H1 (cell line): ENCODE results near the gene NOD2. TPM values are rescaled to one million over a fixed set of nuclear protein-coding genes. Genes with fewer than 3 reads are reported as not detected.

Experiments used
- CTCF ChIA-PET: fragments of 300-600 bp; sonication (Branson Sonifier 250); formaldehyde crosslinking; loops from one replicate; lab custom pipeline; 2021; ENCODE audit not compliant: partially characterized antibody; lab: Charles Lee
- POLR2A ChIA-PET: fragments of 300-600 bp; sonication (Branson Sonifier 250); formaldehyde crosslinking; loops from one replicate; lab custom pipeline; 2021; ENCODE audit warnings: inconsistent platforms; ENCODE audit not compliant: partially characterized antibody; lab: Charles Lee
- DNase-seq, 2 experiments: peaks; one replicate each; pipeline versions ENCODE4 v3.0.0 to v3.0.0-alpha.2; 2010 to 2022; ENCODE audit warnings: low spot score in 2 of 2, low read depth in 1 of 2, mixed read lengths in 1 of 2
- FAIRE-seq: peaks from 2 replicates; lab custom pipeline; 2011; peaks lifted over from hg19 to GRCh38; lab: Jason Lieb, UNC
- H2AFZ ChIP-seq: 2 replicates; pipeline ENCODE4 v1.8.1; 2012; ENCODE audit warnings: low read length, inconsistent platforms
- H2AK5ac ChIP-seq: 2 replicates; pipeline ENCODE4 v1.6.1; 2013; ENCODE audit warnings: low read depth, low read length
- H2BK120ac ChIP-seq: replicated peaks from 2 replicates; pipeline ENCODE3; 2013; ENCODE audit warnings: low read depth, low read length, inconsistent platforms
- H2BK12ac ChIP-seq: 2 replicates; pipeline ENCODE4 v1.6.1; 2013; ENCODE audit warnings: low read depth, low read length
- H2BK15ac ChIP-seq: 2 replicates; pipeline ENCODE4 v1.6.1; 2013; ENCODE audit warnings: low read length
- H2BK20ac ChIP-seq: 2 replicates; pipeline ENCODE4 v1.6.1; 2013; ENCODE audit warnings: low read length
- H2BK5ac ChIP-seq: 2 replicates; pipeline ENCODE4 v1.6.1; 2013; ENCODE audit warnings: low read depth, low read length
- H3K14ac ChIP-seq: 2 replicates; pipeline ENCODE4 v1.6.1; 2013; ENCODE audit warnings: inconsistent platforms; ENCODE audit not compliant: insufficient read length
- H3K18ac ChIP-seq: 2 replicates; pipeline ENCODE4 v1.6.1; 2013; ENCODE audit warnings: low read length; ENCODE audit errors: extremely low read depth
- H3K23ac ChIP-seq: 2 replicates; pipeline ENCODE4 v1.6.1; 2013; ENCODE audit warnings: inconsistent platforms; ENCODE audit not compliant: insufficient read length
- H3K23me2 ChIP-seq: 2 replicates; pipeline ENCODE4 v1.6.1; 2013; ENCODE audit warnings: low read depth, low read length
- H3K27ac ChIP-seq: 2 replicates; pipeline ENCODE4 v1.6.1; 2011; ENCODE audit warnings: low read depth, low read length, inconsistent platforms
- H3K27me3 ChIP-seq, 4 experiments: replicated peaks in 1 of 4; 1 replicate in 1 of 4; 2 replicates in 3 of 4; pipeline versions ENCODE4 v1.6.1 to v1.8.1; 2011 to 2013; ENCODE audit warnings: low read length in 3 of 4, mild to moderate bottlenecking in 3 of 4, inconsistent platforms in 2 of 4, mixed read lengths in 2 of 4, moderate library complexity in 1 of 4; ENCODE audit not compliant: control insufficient read depth in 3 of 4, insufficient read depth in 3 of 4; ENCODE audit errors: extremely low read depth in 1 of 4
- H3K36me3 ChIP-seq, 4 experiments: 2 replicates each; pipeline versions ENCODE4 v1.6.1 to v1.8.1; 2011 to 2013; ENCODE audit warnings: mild to moderate bottlenecking in 4 of 4, low read length in 3 of 4, moderate library complexity in 2 of 4, control low read depth in 1 of 4, inconsistent platforms in 1 of 4; ENCODE audit not compliant: insufficient read depth in 4 of 4, control insufficient read depth in 2 of 4
- H3K4ac ChIP-seq: replicated peaks from 2 replicates; pipeline ENCODE3; 2013; ENCODE audit warnings: low read length, low read depth, mixed read lengths, inconsistent platforms; ENCODE audit not compliant: insufficient read length
- H3K4me1 ChIP-seq, 4 experiments: replicated peaks in 1 of 4; 1 replicate in 1 of 4; 2 replicates in 3 of 4; pipeline versions ENCODE4 v1.6.1 to v1.8.1; 2011 to 2013; ENCODE audit warnings: low read length in 3 of 4, inconsistent platforms in 2 of 4, mixed read lengths in 1 of 4; ENCODE audit not compliant: insufficient read depth in 4 of 4, control insufficient read depth in 3 of 4
- H3K4me2 ChIP-seq, 2 experiments: 2 replicates each; pipeline versions ENCODE4 v1.6.1 to v1.8.1; 2011 to 2013; ENCODE audit warnings: low read depth in 2 of 2, low read length in 2 of 2, control low read depth in 1 of 2, inconsistent platforms in 1 of 2, mild to moderate bottlenecking in 1 of 2; ENCODE audit not compliant: insufficient read depth in 1 of 2
- H3K4me3 ChIP-seq, 4 experiments: fragments of 200-600, 300-600 bp in 1 of 4; sonication (generic), shearing (Covaris generic), sonication (Bioruptor Twin) in 1 of 4; 2 replicates each; pipeline versions ENCODE4 v1.5.1 to v1.8.1; 2011 to 2016; ENCODE audit warnings: low read length in 4 of 4, low read depth in 3 of 4, control low read depth in 2 of 4, inconsistent platforms in 2 of 4, mild to moderate bottlenecking in 2 of 4, mixed read lengths in 1 of 4, moderate library complexity in 1 of 4; ENCODE audit not compliant: insufficient read depth in 2 of 4; ENCODE audit errors: extremely low read depth in 1 of 4
- H3K56ac ChIP-seq: replicated peaks from 2 replicates; pipeline ENCODE3; 2013; ENCODE audit warnings: low read depth, mild to moderate bottlenecking, mixed read lengths, low read length, inconsistent platforms; ENCODE audit not compliant: insufficient read length
- H3K79me1 ChIP-seq: 2 replicates; pipeline ENCODE4 v1.6.1; 2013; ENCODE audit warnings: low read depth, low read length, control low read depth
- H3K79me2 ChIP-seq, 2 experiments: 2 replicates each; pipeline versions ENCODE4 v1.6.1 to v1.8.1; 2012 to 2013; ENCODE audit warnings: low read length in 2 of 2, mild to moderate bottlenecking in 2 of 2, inconsistent platforms in 1 of 2; ENCODE audit not compliant: insufficient read depth in 2 of 2, control insufficient read depth in 1 of 2
- H3K9ac ChIP-seq, 4 experiments: replicated peaks in 1 of 4; 1 replicate in 1 of 4; 2 replicates in 3 of 4; pipeline versions ENCODE4 v1.6.1 to v1.8.1; 2011 to 2013; ENCODE audit warnings: low read depth in 3 of 4, low read length in 3 of 4, control low read depth in 2 of 4, mild to moderate bottlenecking in 2 of 4, moderate library complexity in 2 of 4, inconsistent platforms in 1 of 4; ENCODE audit errors: extremely low read depth in 1 of 4
- H3K9me3 ChIP-seq, 2 experiments: 2 replicates each; pipeline versions ENCODE4 v1.6.1 to v1.8.1; 2012 to 2013; ENCODE audit warnings: mild to moderate bottlenecking in 2 of 2, moderate library complexity in 2 of 2, control low read depth in 1 of 2, inconsistent platforms in 1 of 2, low read depth in 1 of 2, low read length in 1 of 2, mixed read lengths in 1 of 2; ENCODE audit not compliant: insufficient read depth in 2 of 2
- H4K20me1 ChIP-seq, 2 experiments: replicated peaks in 1 of 2; 2 replicates each; pipeline versions ENCODE3 to v1.8.1; 2011 to 2013; ENCODE audit warnings: inconsistent platforms in 2 of 2, low read length in 2 of 2, mild to moderate bottlenecking in 1 of 2; ENCODE audit not compliant: insufficient read depth in 2 of 2, control insufficient read depth in 1 of 2
- H4K5ac ChIP-seq: 2 replicates; pipeline ENCODE4 v1.6.1; 2013; ENCODE audit warnings: low read length, low read depth, mixed read lengths, inconsistent platforms; ENCODE audit not compliant: insufficient read length
- H4K8ac ChIP-seq: 2 replicates; pipeline ENCODE4 v1.8.0; 2013; ENCODE audit warnings: mild to moderate bottlenecking, moderate library complexity, low read length, inconsistent platforms; ENCODE audit not compliant: insufficient read depth; ENCODE audit errors: extremely low read depth
- H4K91ac ChIP-seq: replicated peaks from 2 replicates; pipeline ENCODE3; 2013; ENCODE audit warnings: low read length, mixed read lengths, inconsistent platforms; ENCODE audit not compliant: insufficient read length
- BACH1 ChIP-seq: IDR thresholded peaks from 2 replicates; pipeline ENCODE4 v1.6.1; 2012; ENCODE audit warnings: low read length, improper control_type of control experiment
- BCL11A ChIP-seq, 2 experiments: IDR thresholded peaks; one replicate each; pipeline ENCODE4 v1.6.1; 2011; ENCODE audit warnings: low read depth in 2 of 2, low read length in 2 of 2, mild to moderate bottlenecking in 2 of 2
- CREB1 ChIP-seq: IDR thresholded peaks from 2 replicates; pipeline ENCODE4 v1.6.1; 2012; ENCODE audit warnings: inconsistent platforms
- EP300 ChIP-seq, 2 experiments: IDR thresholded peaks; 1 replicate in 1 of 2; 2 replicates in 1 of 2; pipeline ENCODE4 v1.6.1; 2011 to 2012; ENCODE audit warnings: low read depth in 2 of 2, low read length in 2 of 2, mild to moderate bottlenecking in 2 of 2, borderline replicate concordance in 1 of 2, inconsistent platforms in 1 of 2, moderate library complexity in 1 of 2
- GTF2F1 ChIP-seq: IDR thresholded peaks from 2 replicates; pipeline ENCODE4 v1.6.1; 2012; ENCODE audit warnings: low read depth, low read length, improper control_type of control experiment, borderline replicate concordance
- HDAC6 ChIP-seq: IDR thresholded peaks from one replicate; pipeline ENCODE4 v1.7.1; 2012; ENCODE audit warnings: low read depth, mild to moderate bottlenecking, inconsistent platforms, low read length, moderate library complexity
- JUN ChIP-seq: IDR thresholded peaks from 2 replicates; pipeline ENCODE4 v1.6.1; 2011; ENCODE audit warnings: low read depth, mild to moderate bottlenecking, improper control_type of control experiment, low read length
- KDM5A ChIP-seq: fragments of 200-600 bp; IDR thresholded peaks from 2 replicates; pipeline ENCODE4 v1.7.1; 2012; ENCODE audit warnings: mild to moderate bottlenecking, low read length, inconsistent platforms, mixed read lengths
- MAFK ChIP-seq: IDR thresholded peaks from 2 replicates; pipeline ENCODE4 v1.6.1; 2012; ENCODE audit warnings: low read depth, mild to moderate bottlenecking, improper control_type of control experiment, low read length
- PHF8 ChIP-seq: fragments of 200-600 bp; sonication (generic); conservative IDR thresholded peaks from 2 replicates; pipeline ENCODE4 v1.7.1; 2012; ENCODE audit warnings: low read depth, mild to moderate bottlenecking, inconsistent platforms, low read length, moderate library complexity
- RFX5 ChIP-seq: IDR thresholded peaks from 2 replicates; pipeline ENCODE4 v1.6.1; 2011; ENCODE audit warnings: low read depth, low read length, improper control_type of control experiment, borderline replicate concordance
- SIX5 ChIP-seq: IDR thresholded peaks from 2 replicates; pipeline ENCODE4 v1.6.1; 2011; ENCODE audit warnings: mild to moderate bottlenecking, low read depth, low read length
- SP1 ChIP-seq: IDR thresholded peaks from 2 replicates; pipeline ENCODE4 v1.6.1; 2011; ENCODE audit warnings: low read depth, low read length
- SUZ12 ChIP-seq: fragments of 200-600 bp; sonication (generic); IDR thresholded peaks from 2 replicates; pipeline ENCODE4 v1.6.1; 2012; ENCODE audit warnings: mild to moderate bottlenecking, inconsistent platforms, low read length, moderate library complexity, mixed read lengths
- TEAD4 ChIP-seq: IDR thresholded peaks from 2 replicates; pipeline ENCODE4 v1.6.1; 2012; ENCODE audit warnings: low read depth, low read length, inconsistent platforms, mixed read lengths
- WGBS, 2 experiments: shearing (Covaris generic) in 1 of 2; methylation state at CpG; one replicate each; pipeline versions ENCODE4 v1.1.6 to v1.1.7; 2013 to 2015; ENCODE audit warnings: low lambda C conversion rate in 2 of 2, mixed read lengths in 2 of 2, inconsistent platforms in 1 of 2, low coverage in 1 of 2, missing lambda C conversion rate in 1 of 2; ENCODE audit not compliant: insufficient replicate concordance in 2 of 2, insufficient coverage in 1 of 2, insufficient read length in 1 of 2; ENCODE audit errors: extremely low coverage in 1 of 2, missing lambda C conversion rate in 1 of 2; 5-methylcytosine and 5-hydroxymethylcytosine counted together
- polyA plus RNA-seq, 7 experiments: library from polyadenylated mRNA; depleted of rRNA in 3 of 7; stranded (reverse) in 5 of 7; unstranded in 2 of 7; fragments of >200 nt in 5 of 7; fragments of 200-250 nt in 2 of 7; gene quantifications; 1 replicate in 5 of 7; 2 replicates in 1 of 7; 4 replicates in 1 of 7; pipeline versions ENCODE4 v1.2.1 to v1.2.3, GENCODE V29; 2011 to 2013; ENCODE audit warnings: missing spikeins in 2 of 7, mixed read lengths in 2 of 7
- total RNA-seq: library from RNA; stranded (reverse); fragmentation: NEBNext Ultra II Directional; extraction: Animal tissue kit (Norgen Biotek cat#: 25700); gene quantifications from 2 replicates; pipeline ENCODE4 v1.2.1, GENCODE V29; 2021

The NOD2 gene
- total and polyA plus RNA-seq, 2 of the 8 experiments (the other 6 are each of a cell fraction or from before 2014, with no cell fraction given): 0.37 to 0.42 TPM

DNA sequence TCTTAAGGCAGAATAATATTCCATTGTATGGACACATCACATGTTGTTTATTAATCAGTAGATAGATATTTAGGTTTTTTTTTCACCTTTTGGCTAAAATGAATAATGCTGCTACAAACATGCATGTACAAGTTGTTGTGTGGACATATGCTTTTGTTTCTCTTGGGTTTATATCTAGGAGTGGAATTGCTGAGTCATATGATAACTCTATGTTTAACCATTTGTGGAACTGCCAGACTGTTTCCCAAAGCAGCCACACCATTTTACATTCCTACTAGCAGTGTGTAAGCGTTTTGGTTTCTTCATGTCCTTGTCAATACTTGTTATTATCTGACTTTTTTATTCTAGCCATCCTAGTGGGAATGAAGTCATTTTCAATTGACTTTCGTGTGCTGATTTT, 69.8 kb downstream of the NOD2 start:
- H3K56ac ChIP-seq: no peak overlapping the region
- H2AK5ac ChIP-seq: no peak overlapping the region
- no peaks in the 10 kb centered on the region for H3K27me3 ChIP-seq
- H3K18ac ChIP-seq: no peak overlapping the region
- H2BK5ac ChIP-seq: no peak overlapping the region
- H2BK12ac ChIP-seq: no peak overlapping the region
- 94% methylated on average over 2 of the region's 2 CpGs; no CpG with 5 or more reads in 1 of the 2 experiments for WGBS, 2 experiments
- H2BK15ac ChIP-seq: no peak overlapping the region
- H3K4me2 ChIP-seq: no peak overlapping the region
- H3K4ac ChIP-seq: no peak overlapping the region
- H4K20me1 ChIP-seq: no peaks in the 10 kb centered on the region
- H3K79me1 ChIP-seq: no peaks in the 10 kb centered on the region
- H4K5ac ChIP-seq: no peak overlapping the region
- no peaks in the 10 kb centered on the region for H3K23me2 ChIP-seq
- no peaks in the 10 kb centered on the region for H3K79me2 ChIP-seq
- H3K27ac ChIP-seq: no peak overlapping the region
- no peak overlapping the region for H2BK120ac ChIP-seq
- H3K4me3 ChIP-seq: no peak overlapping the region
- ChIA-PET CTCF (no interaction called here), POLR2A (no interaction called here)
- H3K9ac ChIP-seq: no peak overlapping the region
- no peak overlapping the region for H4K8ac ChIP-seq
- no peaks in the 10 kb centered on the region for H3K4me1 ChIP-seq
- FAIRE-seq (no peak), DNase-seq (no peak)
- no peak overlapping the region for H3K14ac ChIP-seq
- H3K9me3 ChIP-seq: peaks cover 0 to 4% of the 10 kb centered on the region in 2 experiments; a peak in 2 of 4 replicates
- no peak overlapping the region for H3K23ac ChIP-seq
- H2AFZ ChIP-seq: no peak overlapping the region
- H2BK20ac ChIP-seq: no peak overlapping the region
- no peaks in the 10 kb centered on the region; a peak in 1 of 8 replicates for H3K36me3 ChIP-seq
- no peak overlapping the region for H4K91ac ChIP-seq
- no peak for TF ChIP-seq SP1
- TF ChIP-seq BACH1: no peak
- TF ChIP-seq MAFK: no peak
- TF ChIP-seq EP300 (IDR thresholded peaks at IDR 0.05; ENCODE audit: borderline replicate concordance in 1 of 2, low read depth in 2 of 2, low read length in 2 of 2): no peak
- no peak for TF ChIP-seq CREB1
- no peak for TF ChIP-seq RFX5
- no peak for TF ChIP-seq SIX5
- TF ChIP-seq TEAD4: no peak
- no peak for TF ChIP-seq HDAC6
- TF ChIP-seq KDM5A: no peak
- no peak for TF ChIP-seq PHF8
- TF ChIP-seq SUZ12: no peak
- no peak for TF ChIP-seq GTF2F1
- no peak for TF ChIP-seq BCL11A (IDR thresholded peaks at IDR 0.05; ENCODE audit: low read depth in 2 of 2, low read length in 2 of 2)
- TF ChIP-seq JUN: no peak
